H7 (cell line): ENCODE results near the gene CLTRN. TPM values are rescaled to one million over a fixed set of nuclear protein-coding genes. Genes with fewer than 3 reads are reported as not detected.
"Not testable (repeated sequence)": the region's sequence is repeated elsewhere in the genome, so short reads cannot be mapped to it uniquely, and the experiment has no call there.

Experiments used
- DNase-seq: peaks from one replicate; pipeline ENCODE4 v3.0.0; 2012
- H3K27me3 ChIP-seq: 2 replicates; pipeline ENCODE4 v1.6.0; 2011; ENCODE audit warnings: mild to moderate bottlenecking, low read length; ENCODE audit not compliant: control insufficient read depth, insufficient read depth
- H3K36me3 ChIP-seq: replicated peaks from 2 replicates; pipeline ENCODE4 v1.5.1; 2011; ENCODE audit warnings: low read length; ENCODE audit not compliant: control insufficient read depth, insufficient read depth
- H3K4me3 ChIP-seq: 2 replicates; pipeline ENCODE4 v1.5.1; 2011; ENCODE audit warnings: low read depth, mild to moderate bottlenecking, control low read depth, low read length, moderate library complexity; ENCODE audit not compliant: insufficient read depth
- total RNA-seq: library from RNA; depleted of rRNA; stranded (reverse); fragments of >200 nt; shearing (Covaris generic); gene quantifications from 2 replicates; pipeline ENCODE4 v1.2.3, GENCODE V29; 2014

The CLTRN gene
- total RNA-seq, 1 experiment from 2014 or later = 0.73 TPM

DNA sequence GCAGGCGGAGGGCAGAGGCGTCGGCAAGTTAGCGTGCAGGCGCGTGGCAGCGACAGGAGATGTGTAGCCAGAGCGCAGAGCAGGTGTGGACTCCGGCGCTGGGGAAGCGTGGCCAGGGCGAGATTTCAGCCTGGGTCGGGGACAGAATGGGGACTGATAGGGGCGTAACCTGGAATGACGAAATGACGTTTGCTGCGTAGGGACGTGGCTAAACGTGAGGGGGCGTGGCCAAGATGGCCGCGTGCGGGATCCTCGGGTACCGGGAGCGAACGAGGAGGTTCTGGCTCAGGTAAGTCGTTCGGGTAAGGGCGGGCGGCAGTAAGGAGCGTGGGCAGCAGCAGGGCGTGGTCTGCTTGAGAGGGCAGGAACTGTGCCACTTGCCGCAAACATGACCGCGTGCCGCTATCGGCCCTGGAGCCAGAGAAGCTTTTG lies 10.9 kb upstream of the CLTRN start:
- Histone ChIP-seq H3K27me3 (no peaks in the 10 kb centered on the region), H3K4me3 (peak overlapping the region; percentile 70), H3K36me3 (no peaks in the 10 kb centered on the region; the same call in 1 of the 2 replicates)
- peak; percentile 90 for DNase-seq

GRCh38 chrX:15674841-15675489 lies 10.4 kb upstream of the CLTRN start:
- Histone ChIP-seq H3K4me3 (peak overlapping the region; percentile 70), H3K36me3 (no peaks in the 10 kb centered on the region; the same call in 1 of the 2 replicates), H3K27me3 (no peaks in the 10 kb centered on the region)
- DNase-seq = peak; percentile 87

DNA sequence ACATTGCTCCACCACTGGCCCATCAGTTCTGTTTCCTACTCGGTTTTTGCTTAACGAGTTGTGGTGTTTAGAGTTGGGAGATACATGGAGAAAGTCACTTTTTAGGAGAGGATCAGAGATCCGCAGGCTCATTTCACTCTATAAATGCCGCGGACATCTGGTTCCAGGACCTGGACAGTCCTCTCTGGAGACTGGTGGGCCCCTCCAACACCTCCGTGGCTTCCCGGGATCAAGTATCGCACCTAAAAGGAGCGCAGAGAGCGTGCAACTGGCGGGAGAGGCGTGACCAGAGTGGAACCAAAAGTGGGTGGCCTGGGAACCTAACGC lies 9.9 kb upstream of the CLTRN start:
- peak overlapping the region; percentile 70 for H3K4me3 ChIP-seq
- no peaks in the 10 kb centered on the region for H3K27me3 ChIP-seq
- no peaks in the 10 kb centered on the region; the same call in 1 of the 2 replicates for H3K36me3 ChIP-seq
- DNase-seq = no peak

- DNase-seq = no peak
- Histone ChIP-seq H3K4me3 (peak overlapping the region; percentile 70), H3K27me3 (no peaks in the 10 kb centered on the region), H3K36me3 (no peaks in the 10 kb centered on the region)
Observed at GRCh38 chrX:15673970-15674369, 9.4 kb upstream of the CLTRN start.

GRCh38 chrX:15672881-15673280 lies 8.3 kb upstream of the CLTRN start:
- H3K36me3 ChIP-seq = no peaks in the 10 kb centered on the region

DNA sequence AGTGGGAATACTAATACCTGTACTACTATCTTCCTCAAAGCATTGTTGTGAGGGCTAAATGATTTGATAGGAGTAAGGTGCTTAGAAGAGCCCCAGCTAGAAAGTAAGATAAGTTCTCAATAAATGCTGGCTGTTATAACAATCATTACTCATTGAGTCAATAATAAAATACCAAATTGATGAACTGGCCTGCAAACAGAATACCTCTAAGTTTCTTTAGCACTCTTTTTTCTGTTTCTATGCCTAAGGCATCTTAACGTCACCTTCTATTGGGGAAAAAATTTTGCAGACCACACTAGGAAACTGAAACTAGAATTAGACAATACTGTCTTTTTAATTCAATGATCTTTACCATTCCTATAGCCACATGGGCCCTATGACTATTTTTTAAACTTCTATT lies 1.2 kb downstream of the CLTRN start:
- Histone ChIP-seq H3K36me3 (no peaks in the 10 kb centered on the region), H3K27me3 (no peaks in the 10 kb centered on the region; the same call in 1 of the 2 replicates), H3K4me3 (no peak overlapping the region)
- DNase-seq = no peak

More at GRCh38 chrX:15672881-15673280, 8.3 kb upstream of the CLTRN start:
- Histone ChIP-seq H3K4me3 (no peak overlapping the region), H3K27me3 (no peaks in the 10 kb centered on the region)
- no peak for DNase-seq

DNA sequence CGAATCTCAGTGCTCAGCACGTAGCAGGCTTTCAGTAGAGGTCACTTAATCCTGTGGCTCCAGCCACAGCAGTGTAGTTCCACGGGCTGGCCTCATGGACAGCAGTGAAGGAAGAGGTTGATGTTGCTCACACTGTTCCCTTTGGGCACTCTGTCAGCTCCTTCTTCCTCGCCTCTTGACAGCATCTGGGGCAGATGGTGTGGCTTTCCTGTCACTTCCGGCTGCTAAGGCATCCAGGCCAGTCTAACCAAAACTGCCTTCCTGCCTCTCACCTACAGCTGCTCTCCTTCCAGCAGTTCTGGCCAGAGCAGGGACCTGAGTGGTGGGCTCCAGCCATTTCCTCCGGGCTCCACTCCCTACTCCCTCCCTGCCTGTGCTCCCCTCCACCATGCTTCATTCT lies 9.8 kb downstream of the CLTRN start:
- DNase-seq, H3K4me3 ChIP-seq, H3K36me3 ChIP-seq, H3K27me3 ChIP-seq: not testable (repeated sequence)

- DNase-seq = no peak
- H3K27me3 ChIP-seq = no peaks in the 10 kb centered on the region
- H3K36me3 ChIP-seq = no peaks in the 10 kb centered on the region
- H3K4me3 ChIP-seq = no peak overlapping the region
Observed at GRCh38 chrX:15653961-15654360, 10.6 kb downstream of the CLTRN start.

GRCh38 chrX:15647510-15647909 lies 17.1 kb downstream of the CLTRN start:
- not testable (repeated sequence) for H3K4me3 ChIP-seq, H3K27me3 ChIP-seq, DNase-seq, H3K36me3 ChIP-seq

DNA sequence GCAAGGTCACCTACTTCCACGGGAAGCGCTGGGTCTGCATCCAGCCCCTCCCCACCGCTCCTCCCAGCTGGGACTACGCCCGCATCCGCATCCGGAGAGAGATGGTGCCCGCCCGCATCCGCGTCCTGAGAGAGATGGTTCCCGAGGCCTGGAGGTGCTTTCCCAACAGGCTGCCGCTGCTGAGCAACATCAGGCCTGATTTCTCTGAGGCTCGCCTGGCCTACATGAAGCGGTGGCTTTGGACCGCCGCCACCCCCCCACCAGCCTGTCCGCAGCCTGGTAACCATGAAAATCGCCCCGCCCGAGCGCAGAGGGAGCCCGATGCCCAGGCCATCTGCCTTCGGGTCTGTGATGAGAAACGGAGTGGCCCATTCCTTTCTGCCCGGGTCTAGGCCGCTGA lies 18.1 kb downstream of the CLTRN start:
- H3K27me3 ChIP-seq = no peaks in the 10 kb centered on the region
- peak; percentile 19 for DNase-seq
- H3K4me3 ChIP-seq = no peak overlapping the region

DNA sequence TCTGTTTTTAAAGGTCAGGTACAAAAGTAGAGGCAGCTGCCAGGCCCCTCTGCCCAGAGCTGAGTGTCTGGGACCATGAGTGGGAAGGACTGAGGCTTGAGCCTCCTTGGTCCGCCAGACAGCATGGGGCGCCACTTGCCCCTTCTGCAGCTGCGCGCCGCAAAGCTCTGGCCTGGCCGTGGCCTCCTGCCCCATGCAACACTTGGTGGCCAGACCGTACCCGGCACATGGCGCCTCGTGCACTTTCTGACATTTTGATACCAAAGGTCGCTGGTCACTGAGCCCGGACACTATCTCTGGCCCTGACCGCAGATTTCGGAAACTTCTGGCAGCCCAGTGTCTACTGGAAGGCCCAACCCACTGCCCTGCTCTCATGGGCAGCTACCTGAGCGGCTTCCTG lies 18.6 kb downstream of the CLTRN start:
- no peak for DNase-seq
- Histone ChIP-seq H3K4me3 (no peak overlapping the region), H3K27me3 (no peaks in the 10 kb centered on the region), H3K36me3 (no peaks in the 10 kb centered on the region)

More for the DNA sequence above, 18.1 kb downstream of the CLTRN start:
- no peaks in the 10 kb centered on the region for H3K36me3 ChIP-seq

DNA sequence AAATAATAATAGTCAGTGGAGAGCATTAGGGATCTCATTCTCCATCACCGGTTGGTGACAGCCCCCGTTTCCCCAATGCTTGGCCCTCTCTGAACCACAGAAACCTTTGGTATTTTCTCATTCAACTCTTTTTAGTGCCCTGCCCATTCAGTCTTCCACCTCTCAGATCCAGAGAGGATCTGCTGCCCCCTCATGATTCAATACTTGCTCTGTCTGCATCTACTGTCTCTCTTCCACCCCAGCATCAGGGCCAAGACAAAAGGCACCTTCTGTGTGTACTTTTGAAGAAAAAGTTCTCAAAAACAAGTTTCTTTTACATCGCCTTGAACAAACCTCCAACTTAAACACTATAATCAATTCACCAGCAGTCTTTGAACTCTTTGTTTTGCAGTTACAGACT lies 19.3 kb downstream of the CLTRN start:
- Histone ChIP-seq H3K4me3 (no peak overlapping the region), H3K27me3 (no peaks in the 10 kb centered on the region), H3K36me3 (no peaks in the 10 kb centered on the region)
- DNase-seq = peak; percentile 48

DNA sequence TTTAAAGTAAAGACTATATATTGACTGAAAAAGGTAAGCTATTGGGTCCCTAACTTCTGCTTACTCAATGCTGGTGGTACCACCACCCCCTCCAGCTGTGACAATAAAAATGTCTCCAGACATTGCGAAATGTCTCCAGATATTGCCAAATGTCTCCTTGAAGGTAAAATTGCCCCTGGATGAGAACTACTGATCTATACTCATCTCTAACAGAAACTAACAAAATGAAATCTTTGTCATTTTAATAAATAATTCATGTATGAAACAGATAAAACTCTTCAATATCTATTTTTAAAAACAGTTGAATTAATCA lies 20.1 kb downstream of the CLTRN start:
- DNase-seq = no peak
- no peaks in the 10 kb centered on the region for H3K27me3 ChIP-seq
- no peaks in the 10 kb centered on the region for H3K36me3 ChIP-seq
- H3K4me3 ChIP-seq = no peak overlapping the region

DNA sequence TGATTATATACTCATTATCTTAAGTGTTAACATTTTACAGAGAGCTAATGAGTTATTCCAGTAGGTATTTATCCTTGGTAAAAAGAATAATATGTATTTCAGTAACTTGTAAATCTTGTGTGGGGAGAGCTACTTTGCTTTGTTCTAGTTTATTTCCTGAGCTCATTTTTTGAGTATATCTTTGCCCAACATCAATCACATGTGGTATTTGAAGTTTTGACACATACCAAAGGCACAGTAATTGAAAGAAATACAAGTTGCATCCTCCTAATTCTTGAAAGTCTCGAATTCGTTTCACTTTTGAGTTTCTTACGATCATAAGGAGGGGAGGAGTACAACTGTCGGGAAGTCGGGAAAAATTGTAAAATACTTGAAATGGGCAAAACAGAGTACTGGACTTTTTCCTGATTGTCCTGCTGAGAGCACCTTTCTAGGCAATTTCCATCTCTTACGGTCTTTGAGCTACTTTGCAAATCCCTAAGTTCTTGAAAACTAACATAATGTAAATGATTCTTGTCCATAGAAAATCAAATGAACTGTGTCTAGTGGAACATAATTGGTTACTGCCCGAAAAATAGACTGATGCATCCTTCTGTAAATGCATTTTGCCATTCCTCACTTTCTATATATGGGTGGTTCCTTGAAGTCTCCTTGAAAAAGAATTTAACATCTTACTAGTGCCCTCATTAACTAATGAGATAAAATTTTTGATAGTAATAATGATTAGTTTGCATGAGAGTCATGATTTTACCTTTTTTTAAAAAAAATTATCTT lies 20.6 kb downstream of the CLTRN start:
- Histone ChIP-seq H3K27me3 (no peaks in the 10 kb centered on the region), H3K36me3 (no peaks in the 10 kb centered on the region), H3K4me3 (no peak overlapping the region)
- DNase-seq = no peak

DNA sequence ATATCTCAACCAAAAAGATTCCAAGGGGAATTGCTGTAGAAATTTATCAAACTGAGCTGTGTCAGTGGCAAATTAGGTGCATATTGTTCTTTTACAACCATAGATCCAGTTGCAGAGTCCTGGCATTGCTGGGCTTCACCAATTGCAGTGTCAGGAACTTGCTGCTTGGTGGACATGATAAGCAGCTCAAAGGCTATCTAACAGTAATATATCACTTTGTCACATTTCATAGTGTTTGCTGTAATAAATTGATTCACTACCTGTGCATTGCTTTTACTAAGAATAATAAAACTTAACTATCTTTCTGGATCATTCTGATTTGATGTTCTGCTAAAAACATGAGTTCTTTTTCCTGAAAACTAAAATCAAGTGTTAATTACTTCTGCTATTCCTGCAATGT lies 33.0 kb downstream of the CLTRN start:
- no peak for DNase-seq
- Histone ChIP-seq H3K36me3 (no peaks in the 10 kb centered on the region), H3K27me3 (no peaks in the 10 kb centered on the region), H3K4me3 (no peak overlapping the region)
